CD4-positive, alpha-beta T cell treated with Interleukin-12 subunit alpha and Interleukin-12 subunit beta, for 1 hour (primary cell): ENCODE data around the gene GTF3C1.

ENCODE experiments used
- DNase-seq: peaks from one replicate; pipeline ENCODE4 v3.0.0-alpha.2; 2020

GTF3C1 gene

GRCh38 chr16:27483624-27484023, 66.1 kb downstream of the GTF3C1 start:
- DNase-seq, result no peak

- no peak for DNase-seq
Observed at GRCh38 chr16:27483088-27483437, 66.7 kb downstream of the GTF3C1 start.

GRCh38 chr16:27482397-27483087, 67.2 kb downstream of the GTF3C1 start:
- no peak for DNase-seq

- DNase-seq, result no peak
Observed at GRCh38 chr16:27481282-27481934, 68.3 kb downstream of the GTF3C1 start.

- DNase-seq, result no peak
Observed at GRCh38 chr16:27480761-27481160, 69.0 kb downstream of the GTF3C1 start.

GRCh38 chr16:27476240-27476639, 73.5 kb downstream of the GTF3C1 start:
- DNase-seq, result no peak

- no peak for DNase-seq
Observed at GRCh38 chr16:27475561-27475960, 74.2 kb downstream of the GTF3C1 start.

- DNase-seq, result no peak
Observed at GRCh38 chr16:27474921-27475320, 74.8 kb downstream of the GTF3C1 start.

- no peak for DNase-seq
Observed at GRCh38 chr16:27474041-27474440, 75.7 kb downstream of the GTF3C1 start.

- no peak for DNase-seq
Observed at GRCh38 chr16:27473101-27473900, 76.4 kb downstream of the GTF3C1 start.

GRCh38 chr16:27472091-27473020, 77.4 kb downstream of the GTF3C1 start:
- no peak for DNase-seq

GRCh38 chr16:27471661-27472060, 78.1 kb downstream of the GTF3C1 start:
- DNase-seq, result no peak

GRCh38 chr16:27470567-27471431, 78.9 kb downstream of the GTF3C1 start:
- no peak for DNase-seq

- no peak for DNase-seq
Observed at GRCh38 chr16:27468941-27469531, 80.7 kb downstream of the GTF3C1 start.

- DNase-seq, result no peak
Observed at GRCh38 chr16:27465483-27465879, 84.2 kb downstream of the GTF3C1 start.

- DNase-seq, result peak; percentile 39
Observed at GRCh38 chr16:27464626-27465482, 84.9 kb downstream of the GTF3C1 start.

GRCh38 chr16:27463741-27464591, 85.7 kb downstream of the GTF3C1 start:
- peak; percentile 71 for DNase-seq

- no peak for DNase-seq
Observed at GRCh38 chr16:27462846-27463682, 86.6 kb downstream of the GTF3C1 start.
